ENCODE data around the gene CELF1. TPM values are rescaled to one million over a fixed set of nuclear protein-coding genes. Genes with fewer than 3 reads are reported as not detected.

Gene CELF1
- total RNA-seq, 4 donors from 2014 or later, result 82.2 to 146 (median 106) TPM

DNA sequence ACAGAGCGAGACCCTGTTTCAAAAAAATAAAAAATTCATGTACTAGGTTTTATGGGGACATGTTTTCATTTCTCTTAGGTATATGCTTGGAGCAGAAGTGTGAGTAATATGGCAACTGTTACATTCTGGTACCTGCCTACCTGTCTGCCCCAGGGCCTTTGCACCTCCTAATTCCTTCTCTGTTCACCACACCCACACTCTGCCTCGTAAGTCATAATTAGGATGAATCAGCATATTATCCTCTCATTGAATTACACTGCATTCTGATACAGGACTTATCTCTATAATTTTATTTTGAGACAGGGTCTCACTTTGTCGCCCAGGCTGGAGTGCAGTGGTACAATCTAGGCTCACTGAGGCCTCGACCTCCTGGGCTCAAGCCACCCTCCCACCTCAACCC lies 100.9 kb downstream of the CELF1 start:
- no peaks in the 10 kb centered on the region for H3K27me3 ChIP-seq
- H3K4me1 ChIP-seq, result peaks cover 0 to 8% (median 0%) of the 10 kb centered on the region in 3 donors
- H3K27ac ChIP-seq, result no peak overlapping the region
- no peaks in the 10 kb centered on the region for H3K9me3 ChIP-seq
- no peaks in the 10 kb centered on the region for H3K36me3 ChIP-seq
- no peak for ATAC-seq
- no peak overlapping the region for H3K4me3 ChIP-seq
- WGBS, 2 donors (ENCODE audit: low coverage in 1 of 2), result 94 to 95% methylated on average over 3 to 4 of the region's 4 CpGs
- TF ChIP-seq POLR2A (IDR thresholded peaks at IDR 0.05), result no peak
- TF ChIP-seq, protein P1, sequence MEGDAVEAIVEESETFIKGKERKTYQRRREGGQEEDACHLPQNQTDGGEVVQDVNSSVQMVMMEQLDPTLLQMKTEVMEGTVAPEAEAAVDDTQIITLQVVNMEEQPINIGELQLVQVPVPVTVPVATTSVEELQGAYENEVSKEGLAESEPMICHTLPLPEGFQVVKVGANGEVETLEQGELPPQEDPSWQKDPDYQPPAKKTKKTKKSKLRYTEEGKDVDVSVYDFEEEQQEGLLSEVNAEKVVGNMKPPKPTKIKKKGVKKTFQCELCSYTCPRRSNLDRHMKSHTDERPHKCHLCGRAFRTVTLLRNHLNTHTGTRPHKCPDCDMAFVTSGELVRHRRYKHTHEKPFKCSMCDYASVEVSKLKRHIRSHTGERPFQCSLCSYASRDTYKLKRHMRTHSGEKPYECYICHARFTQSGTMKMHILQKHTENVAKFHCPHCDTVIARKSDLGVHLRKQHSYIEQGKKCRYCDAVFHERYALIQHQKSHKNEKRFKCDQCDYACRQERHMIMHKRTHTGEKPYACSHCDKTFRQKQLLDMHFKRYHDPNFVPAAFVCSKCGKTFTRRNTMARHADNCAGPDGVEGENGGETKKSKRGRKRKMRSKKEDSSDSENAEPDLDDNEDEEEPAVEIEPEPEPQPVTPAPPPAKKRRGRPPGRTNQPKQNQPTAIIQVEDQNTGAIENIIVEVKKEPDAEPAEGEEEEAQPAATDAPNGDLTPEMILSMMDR (IDR thresholded peaks at IDR 0.05), result no peak
- no peak for TF ChIP-seq POLR2AphosphoS5 (IDR thresholded peaks at IDR 0.05)
- TF ChIP-seq EP300 (IDR thresholded peaks at IDR 0.05), result no peak

DNA sequence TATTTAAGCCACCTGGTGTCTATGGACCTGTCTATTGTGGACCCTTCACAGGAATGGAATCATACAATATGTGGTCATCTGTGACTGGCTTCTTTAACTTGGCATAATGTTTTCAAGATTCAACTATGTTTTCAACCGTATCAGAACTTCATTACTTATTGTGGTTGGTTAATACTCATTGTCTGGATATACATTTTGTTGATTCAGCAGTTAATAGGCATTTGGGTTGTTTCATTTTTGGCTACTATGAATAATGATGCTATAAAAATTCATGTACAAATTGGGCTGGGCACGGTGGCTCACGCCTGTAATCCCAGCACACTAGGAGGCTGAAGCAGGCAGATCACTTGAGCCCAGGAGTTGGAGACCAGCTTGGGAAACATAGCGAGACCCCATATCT lies 101.5 kb downstream of the CELF1 start:
- peaks cover 0 to 8% (median 0%) of the 10 kb centered on the region in 3 donors for H3K4me1 ChIP-seq
- H3K27me3 ChIP-seq, result no peaks in the 10 kb centered on the region
- H3K4me3 ChIP-seq, result no peak overlapping the region
- TF ChIP-seq POLR2A (IDR thresholded peaks at IDR 0.05) (no peak), POLR2AphosphoS5 (IDR thresholded peaks at IDR 0.05) (no peak), EP300 (IDR thresholded peaks at IDR 0.05) (no peak)
- TF ChIP-seq, protein P1 (IDR thresholded peaks at IDR 0.05), result no peak
- no peaks in the 10 kb centered on the region for H3K9me3 ChIP-seq
- ATAC-seq, result no peak
- no peaks in the 10 kb centered on the region for H3K36me3 ChIP-seq
- 66 to 97% methylated on average over 3 to 4 of the region's 4 CpGs for WGBS, 2 donors (ENCODE audit: low coverage in 1 of 2)
- H3K27ac ChIP-seq, result no peak overlapping the region

DNA sequence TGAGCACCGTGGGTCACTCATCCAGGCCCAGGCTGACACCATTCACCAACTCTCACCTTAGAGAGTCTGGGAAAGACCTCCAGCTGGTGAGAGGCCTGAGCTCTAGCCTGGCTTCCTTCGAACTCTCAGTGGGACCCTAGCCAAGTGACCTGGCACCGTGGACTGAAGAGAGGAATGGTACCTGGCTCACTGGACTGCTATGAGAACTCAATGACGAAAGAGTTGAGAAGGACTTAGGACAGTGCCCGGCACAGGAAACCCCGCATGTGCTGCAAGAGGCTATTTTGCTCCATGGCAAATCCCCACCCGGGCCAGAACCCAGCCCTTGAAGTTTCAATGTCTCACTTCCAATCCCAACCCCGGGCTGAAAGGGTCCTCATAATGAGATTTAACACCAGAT lies 103.4 kb downstream of the CELF1 start:
- H3K9me3 ChIP-seq, result no peaks in the 10 kb centered on the region
- no peaks in the 10 kb centered on the region for H3K27me3 ChIP-seq
- H3K36me3 ChIP-seq, result no peaks in the 10 kb centered on the region
- no peak for ATAC-seq
- H3K4me3 ChIP-seq, result no peak overlapping the region
- 77% methylated on average over 7 of the region's 8 CpGs; no CpG with 5 or more reads in 1 of the 2 donors for WGBS, 2 donors (ENCODE audit: low coverage in 1 of 2)
- no peak overlapping the region for H3K27ac ChIP-seq
- no peak for TF ChIP-seq POLR2A (IDR thresholded peaks at IDR 0.05)
- TF ChIP-seq POLR2AphosphoS5 (IDR thresholded peaks at IDR 0.05), result no peak
- no peak for TF ChIP-seq EP300 (IDR thresholded peaks at IDR 0.05)
- TF ChIP-seq, protein P1 (IDR thresholded peaks at IDR 0.05), result no peak
- H3K4me1 ChIP-seq, result peaks cover 0 to 8% (median 0%) of the 10 kb centered on the region in 3 donors

DNA sequence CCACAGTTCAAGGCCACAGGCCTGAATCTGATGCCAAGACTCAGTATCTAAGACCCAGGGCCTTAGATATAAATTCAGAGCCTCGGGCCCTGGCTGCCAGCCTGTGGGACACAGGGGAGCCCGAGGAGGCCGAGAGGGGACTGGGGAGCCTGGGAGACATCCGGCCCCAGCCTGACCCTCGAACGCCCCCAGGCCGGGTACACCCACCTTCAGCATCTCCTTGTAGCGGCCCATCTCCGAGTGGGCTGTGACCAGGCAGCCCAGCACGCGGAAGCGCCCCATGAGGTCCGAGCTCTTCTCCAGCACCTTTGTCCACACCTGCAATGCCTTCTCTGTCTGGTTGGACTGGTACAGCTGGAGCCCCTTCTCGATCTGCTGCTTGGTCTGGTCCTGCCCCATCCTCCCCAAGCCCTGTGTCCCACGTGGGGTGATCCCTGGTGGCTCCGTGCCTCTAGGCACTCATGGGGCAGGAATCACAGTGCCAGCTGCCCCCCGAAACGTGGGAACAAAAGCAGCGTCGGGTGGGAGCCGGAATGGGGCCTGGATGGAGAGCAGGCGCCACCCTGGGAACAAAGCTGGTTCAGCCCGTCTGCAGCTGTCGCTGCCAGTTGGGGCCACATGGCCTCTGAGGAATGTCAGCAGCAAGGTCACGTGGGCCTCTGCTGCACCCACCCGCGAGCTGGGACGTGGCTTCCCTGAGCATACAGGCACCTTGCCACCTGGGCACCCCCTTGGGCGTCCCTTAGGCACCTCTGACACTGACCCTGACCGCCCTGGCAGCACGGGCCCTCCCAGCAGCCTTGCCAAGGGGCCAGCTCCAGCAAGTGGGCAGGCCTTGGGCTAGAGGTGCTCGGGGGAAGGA lies 104.1 kb downstream of the CELF1 start, which contains the start of gene RAPSN:
TSS of gene RAPSN (minus strand) at position 571 of the 862 bp plus-strand sequence. CDS start at position 399, 172 bp downstream.
- no peaks in the 10 kb centered on the region for H3K27me3 ChIP-seq
- H3K4me3 ChIP-seq, result no peak within 1 kb of the TSS
- ATAC-seq, result no peak
- peaks cover 0 to under 1% (median 0%) of the 10 kb centered on the region in 3 donors for H3K4me1 ChIP-seq
- H3K27ac ChIP-seq, result no peak within 1 kb of the TSS
- 96% methylated on average over 5 of the region's 32 CpGs; no CpG with 5 or more reads in 1 of the 2 donors for WGBS, 2 donors (ENCODE audit: low coverage in 1 of 2)
- H3K9me3 ChIP-seq, result no peaks in the 10 kb centered on the region
- TF ChIP-seq EP300 (IDR thresholded peaks at IDR 0.05), result no peak
- no peak for TF ChIP-seq POLR2AphosphoS5 (IDR thresholded peaks at IDR 0.05)
- no peak for TF ChIP-seq POLR2A (IDR thresholded peaks at IDR 0.05)
- no peaks in the 10 kb centered on the region for H3K36me3 ChIP-seq

DNA sequence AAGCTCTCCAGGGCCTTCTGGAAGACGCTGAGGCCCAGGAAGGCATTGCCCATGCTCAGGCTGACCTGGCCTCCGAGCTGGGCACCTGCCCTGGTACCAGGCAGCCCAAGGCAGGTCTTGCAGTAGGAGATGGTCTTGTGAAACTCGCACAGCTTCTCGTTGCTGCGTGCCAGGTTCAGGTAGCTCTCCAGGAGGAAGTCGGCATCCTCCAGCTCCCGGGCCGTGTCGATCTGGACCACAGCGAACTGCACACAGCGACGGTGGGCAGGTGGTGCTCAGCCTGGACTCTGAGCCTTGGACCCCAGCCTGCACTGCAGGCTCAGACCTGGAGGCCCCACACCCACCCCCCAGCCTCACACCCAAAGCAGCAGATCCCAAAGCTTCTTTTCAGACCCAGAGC lies 105.0 kb downstream of the CELF1 start:
- no peaks in the 10 kb centered on the region for H3K27me3 ChIP-seq
- no peaks in the 10 kb centered on the region for H3K36me3 ChIP-seq
- no peak for ATAC-seq
- no peaks in the 10 kb centered on the region for H3K4me1 ChIP-seq
- WGBS, 2 donors (ENCODE audit: low coverage in 1 of 2), result no CpG with 5 or more reads among the region's 12 CpGs
- no peak overlapping the region for H3K27ac ChIP-seq
- H3K9me3 ChIP-seq, result no peaks in the 10 kb centered on the region
- H3K4me3 ChIP-seq, result no peak overlapping the region
- TF ChIP-seq POLR2AphosphoS5 (IDR thresholded peaks at IDR 0.05) (no peak), POLR2A (IDR thresholded peaks at IDR 0.05) (no peak), EP300 (IDR thresholded peaks at IDR 0.05) (no peak)
- TF ChIP-seq, protein P1 (IDR thresholded peaks at IDR 0.05), result no peak

Measured in gastroesophageal sphincter (tissue), 4 donors.